Measurements from ENCODE around the gene RAPGEF2. TPM values are rescaled to one million over a fixed set of nuclear protein-coding genes. Genes with fewer than 3 reads are reported as not detected.
"Not testable (repeated sequence)": the region's sequence is repeated elsewhere in the genome, so short reads cannot be mapped to it uniquely, and the experiment has no call there.

RAPGEF2 gene
- polyA plus RNA-seq, 1 donor (not counting 4 experiments of a cell fraction or from before 2014, with no cell fraction given) = 23.8 TPM

GRCh38 chr4:159065513-159066240, 37.2 kb upstream of the RAPGEF2 start:
- no peaks in the 10 kb centered on the region for H4K20me1 ChIP-seq (ENCODE audit: control insufficient read depth, extremely low read depth, insufficient read depth, low read length)
- DNase-seq (ENCODE audit: low read depth, low spot score) = no peak
- H3K4me2 ChIP-seq (ENCODE audit: control insufficient read depth, extremely low read depth, insufficient read depth, low read depth, low read length) = no peak overlapping the region
- H3K4me3 ChIP-seq (ENCODE audit: control insufficient read depth in 2 of 3, extremely low read depth in 1 of 3, insufficient read depth in 2 of 3, low read depth in 1 of 3, low read length in 3 of 3) = no peak overlapping the region
- no peak overlapping the region for H3K9ac ChIP-seq (ENCODE audit: control insufficient read depth, extremely low read depth, insufficient read depth, low read length)
- H3K27ac ChIP-seq (ENCODE audit: control insufficient read depth, insufficient read depth, low read length) = no peak overlapping the region
- no peaks in the 10 kb centered on the region for H3K9me1 ChIP-seq (ENCODE audit: control insufficient read depth, extremely low read depth, insufficient read depth, low read length)
- H2AFZ ChIP-seq (ENCODE audit: control insufficient read depth, low read length) = no peak overlapping the region
- no peaks in the 10 kb centered on the region for H3K9me3 ChIP-seq (ENCODE audit: control insufficient read depth, low read depth, low read length)
- no peaks in the 10 kb centered on the region for H3K36me3 ChIP-seq (ENCODE audit: control insufficient read depth in 2 of 2, extremely low read depth in 1 of 2, insufficient read depth in 2 of 2, low read length in 2 of 2)
- peaks cover 2% of the 10 kb centered on the region for H3K4me1 ChIP-seq (ENCODE audit: control insufficient read depth, extremely low read depth, insufficient read depth, low read length)
- TF ChIP-seq CTCF (optimal IDR thresholded peaks at IDR 0.05 in 1 of 3, IDR thresholded peaks at IDR 0.05 in 1 of 3, conservative IDR thresholded peaks at IDR 0.05 in 1 of 3; ENCODE audit: extremely low read depth in 1 of 3, insufficient read depth in 2 of 3, low read length in 3 of 3) = no peak
- no peak for TF ChIP-seq EZH2 (IDR thresholded peaks at IDR 0.05; ENCODE audit: low read length)
- no peaks in the 10 kb centered on the region for H3K79me2 ChIP-seq (ENCODE audit: control insufficient read depth, insufficient read depth, low read length)
- no peaks in the 10 kb centered on the region for H3K27me3 ChIP-seq (ENCODE audit: control insufficient read depth, extremely low read depth, insufficient read depth, low read length)
- dilution Hi-C loops (cut with MboI; ENCODE audit: extremely low pct_ligation_motif_present, low sequenced_read_pairs) = no loop called here
- FAIRE-seq = no peak

GRCh38 chr4:159068139-159068538, 34.7 kb upstream of the RAPGEF2 start:
- H3K9me3 ChIP-seq (ENCODE audit: control insufficient read depth, low read depth, low read length); H3K79me2 ChIP-seq (ENCODE audit: control insufficient read depth, insufficient read depth, low read length); H3K4me3 ChIP-seq (ENCODE audit: control insufficient read depth in 2 of 3, extremely low read depth in 1 of 3, insufficient read depth in 2 of 3, low read depth in 1 of 3, low read length in 3 of 3); H3K9ac ChIP-seq (ENCODE audit: control insufficient read depth, extremely low read depth, insufficient read depth, low read length); H3K27ac ChIP-seq (ENCODE audit: control insufficient read depth, insufficient read depth, low read length); H3K9me1 ChIP-seq (ENCODE audit: control insufficient read depth, extremely low read depth, insufficient read depth, low read length); FAIRE-seq; dilution Hi-C loops (cut with MboI; ENCODE audit: extremely low pct_ligation_motif_present, low sequenced_read_pairs); H4K20me1 ChIP-seq (ENCODE audit: control insufficient read depth, extremely low read depth, insufficient read depth, low read length); H3K36me3 ChIP-seq (ENCODE audit: control insufficient read depth in 2 of 2, extremely low read depth in 1 of 2, insufficient read depth in 2 of 2, low read length in 2 of 2); DNase-seq (ENCODE audit: low read depth, low spot score); H3K27me3 ChIP-seq (ENCODE audit: control insufficient read depth, extremely low read depth, insufficient read depth, low read length); H2AFZ ChIP-seq (ENCODE audit: control insufficient read depth, low read length); H3K4me2 ChIP-seq (ENCODE audit: control insufficient read depth, extremely low read depth, insufficient read depth, low read depth, low read length): not testable (repeated sequence)
- H3K4me1 ChIP-seq (ENCODE audit: control insufficient read depth, extremely low read depth, insufficient read depth, low read length) = peaks cover 21% of the 10 kb centered on the region

GRCh38 chr4:159069922-159070321, 33.0 kb upstream of the RAPGEF2 start:
- H3K36me3 ChIP-seq (ENCODE audit: control insufficient read depth in 2 of 2, extremely low read depth in 1 of 2, insufficient read depth in 2 of 2, low read length in 2 of 2) = no peaks in the 10 kb centered on the region
- H4K20me1 ChIP-seq (ENCODE audit: control insufficient read depth, extremely low read depth, insufficient read depth, low read length) = no peaks in the 10 kb centered on the region
- H3K9ac ChIP-seq (ENCODE audit: control insufficient read depth, extremely low read depth, insufficient read depth, low read length) = no peak overlapping the region
- no peak overlapping the region for H3K27ac ChIP-seq (ENCODE audit: control insufficient read depth, insufficient read depth, low read length)
- peaks cover 21% of the 10 kb centered on the region for H3K4me1 ChIP-seq (ENCODE audit: control insufficient read depth, extremely low read depth, insufficient read depth, low read length)
- no peak overlapping the region for H3K4me3 ChIP-seq (ENCODE audit: control insufficient read depth in 2 of 3, extremely low read depth in 1 of 3, insufficient read depth in 2 of 3, low read depth in 1 of 3, low read length in 3 of 3)
- dilution Hi-C loops (cut with MboI; ENCODE audit: extremely low pct_ligation_motif_present, low sequenced_read_pairs) = no loop called here
- H3K79me2 ChIP-seq (ENCODE audit: control insufficient read depth, insufficient read depth, low read length) = no peaks in the 10 kb centered on the region
- TF ChIP-seq CTCF (optimal IDR thresholded peaks at IDR 0.05 in 1 of 3, IDR thresholded peaks at IDR 0.05 in 1 of 3, conservative IDR thresholded peaks at IDR 0.05 in 1 of 3; ENCODE audit: extremely low read depth in 1 of 3, insufficient read depth in 2 of 3, low read length in 3 of 3) = no peak
- TF ChIP-seq EZH2 (IDR thresholded peaks at IDR 0.05; ENCODE audit: low read length) = no peak
- H3K9me1 ChIP-seq (ENCODE audit: control insufficient read depth, extremely low read depth, insufficient read depth, low read length) = no peaks in the 10 kb centered on the region
- DNase-seq (ENCODE audit: low read depth, low spot score) (no peak), FAIRE-seq (no peak)
- H3K9me3 ChIP-seq (ENCODE audit: control insufficient read depth, low read depth, low read length) = no peaks in the 10 kb centered on the region
- H2AFZ ChIP-seq (ENCODE audit: control insufficient read depth, low read length) = no peak overlapping the region
- H3K4me2 ChIP-seq (ENCODE audit: control insufficient read depth, extremely low read depth, insufficient read depth, low read depth, low read length) = no peak overlapping the region
- H3K27me3 ChIP-seq (ENCODE audit: control insufficient read depth, extremely low read depth, insufficient read depth, low read length) = no peaks in the 10 kb centered on the region

Data from keratinocyte (primary cell).